ENCODE data around the gene NNMT.

GRCh38 chr11:114277637-114278341 lies 18.4 kb upstream of the NNMT start:
- TF ChIP-seq RAD21 (conservative IDR thresholded peaks at IDR 0.05) (no peak), TAF1 (IDR thresholded peaks at IDR 0.05; ENCODE audit: low read depth) (no peak), REST (IDR thresholded peaks at IDR 0.05; ENCODE audit: borderline replicate concordance) (no peak), CTCF (IDR thresholded peaks at IDR 0.05; ENCODE audit: poor library complexity, severe bottlenecking) (no peak), EZH2 (IDR thresholded peaks at IDR 0.05; ENCODE audit: borderline replicate concordance, insufficient read depth, low read length, poor library complexity, severe bottlenecking) (no peak), SMC3 (conservative IDR thresholded peaks at IDR 0.05; ENCODE audit: poor library complexity) (no peak), POLR2AphosphoS5 (IDR thresholded peaks at IDR 0.05) (no peak)
